Measurements from ENCODE around the gene BMP5. TPM values are rescaled to one million over a fixed set of nuclear protein-coding genes. Genes with fewer than 3 reads are reported as not detected.

Gene BMP5
- total and polyA plus RNA-seq, 2 of the 8 experiments (the other 6 are each of a cell fraction or from before 2014, with no cell fraction given), result 0.02 TPM; not detected in 1

GRCh38 chr6:55774286-55775028 lies 100.9 kb downstream of the BMP5 start (continued):
- TF ChIP-seq RFX5 (IDR thresholded peaks at IDR 0.05; ENCODE audit: borderline replicate concordance, low read depth, low read length) (no peak), KDM4A (IDR thresholded peaks at IDR 0.05; ENCODE audit: low read depth, low read length, severe bottlenecking) (no peak), E2F6 (IDR thresholded peaks at IDR 0.05) (no peak), EP300 (IDR thresholded peaks at IDR 0.05; ENCODE audit: borderline replicate concordance in 1 of 2, low read depth in 2 of 2, low read length in 2 of 2) (no peak), PHF8 (conservative IDR thresholded peaks at IDR 0.05; ENCODE audit: low read depth, low read length) (no peak)
